ENCODE results near the gene PRKRA.

The PRKRA gene

GRCh38 chr2:178391701-178392100, 59.3 kb downstream of the PRKRA start:
- peaks cover 7 to 17% of the 10 kb centered on the region in 2 donors for H3K27me3 Mint-ChIP-seq
- no peak overlapping the region for H3K4me3 Mint-ChIP-seq
- H3K9me3 Mint-ChIP-seq: no peaks in the 10 kb centered on the region
- ATAC-seq (replicated peaks): no peak
- H3K36me3 Mint-ChIP-seq: no peaks in the 10 kb centered on the region
- no peaks in the 10 kb centered on the region for H3K4me1 Mint-ChIP-seq
- no peak for DNase-seq
- H3K27ac Mint-ChIP-seq: no peak overlapping the region

GRCh38 chr2:178388287-178388686, 62.7 kb downstream of the PRKRA start:
- no peaks in the 10 kb centered on the region for H3K9me3 Mint-ChIP-seq
- no peak overlapping the region for H3K4me3 Mint-ChIP-seq
- ATAC-seq (replicated peaks) (no peak), DNase-seq (no peak)
- peaks cover 7 to 9% of the 10 kb centered on the region in 2 donors for H3K27me3 Mint-ChIP-seq
- no peaks in the 10 kb centered on the region for H3K36me3 Mint-ChIP-seq
- no peak overlapping the region for H3K27ac Mint-ChIP-seq
- no peaks in the 10 kb centered on the region for H3K4me1 Mint-ChIP-seq

- no peak overlapping the region for H3K4me3 Mint-ChIP-seq
- no peaks in the 10 kb centered on the region for H3K9me3 Mint-ChIP-seq
- H3K27me3 Mint-ChIP-seq: peaks cover 6 to 7% of the 10 kb centered on the region in 2 donors
- H3K27ac Mint-ChIP-seq: no peak overlapping the region
- DNase-seq: no peak
- H3K36me3 Mint-ChIP-seq: no peaks in the 10 kb centered on the region
- no peak for ATAC-seq (replicated peaks)
- H3K4me1 Mint-ChIP-seq: no peaks in the 10 kb centered on the region
Measured at GRCh38 chr2:178386986-178387597, 63.9 kb downstream of the PRKRA start.

- H3K9me3 Mint-ChIP-seq: no peaks in the 10 kb centered on the region
- H3K4me3 Mint-ChIP-seq: no peak overlapping the region
- no peak for ATAC-seq (replicated peaks)
- H3K4me1 Mint-ChIP-seq: no peaks in the 10 kb centered on the region
- H3K27ac Mint-ChIP-seq: no peak overlapping the region
- peaks cover 6 to 7% of the 10 kb centered on the region in 2 donors for H3K27me3 Mint-ChIP-seq
- no peaks in the 10 kb centered on the region for H3K36me3 Mint-ChIP-seq
- no peak for DNase-seq
Measured at GRCh38 chr2:178385595-178386148, 65.3 kb downstream of the PRKRA start.

GRCh38 chr2:178383718-178384117, 67.3 kb downstream of the PRKRA start:
- no peak overlapping the region for H3K27ac Mint-ChIP-seq
- no peak overlapping the region for H3K4me3 Mint-ChIP-seq
- no peaks in the 10 kb centered on the region for H3K4me1 Mint-ChIP-seq
- no peaks in the 10 kb centered on the region for H3K36me3 Mint-ChIP-seq
- H3K27me3 Mint-ChIP-seq: peaks cover 4 to 13% of the 10 kb centered on the region in 2 donors
- no peak for DNase-seq
- no peaks in the 10 kb centered on the region for H3K9me3 Mint-ChIP-seq
- no peak for ATAC-seq (replicated peaks)
